H1 (cell line): ENCODE data around the gene TMEM165. TPM values are rescaled to one million over a fixed set of nuclear protein-coding genes. Genes with fewer than 3 reads are reported as not detected.

Experiments
- CTCF ChIA-PET: fragments of 300-600 bp; sonication (Branson Sonifier 250); formaldehyde crosslinking; loops from one replicate; lab custom pipeline; 2021; ENCODE audit not compliant: partially characterized antibody; lab: Charles Lee
- POLR2A ChIA-PET: fragments of 300-600 bp; sonication (Branson Sonifier 250); formaldehyde crosslinking; loops from one replicate; lab custom pipeline; 2021; ENCODE audit warnings: inconsistent platforms; ENCODE audit not compliant: partially characterized antibody; lab: Charles Lee
- DNase-seq, 2 experiments: peaks; one replicate each; pipeline versions ENCODE4 v3.0.0 to v3.0.0-alpha.2; 2010 to 2022; ENCODE audit warnings: low spot score in 2 of 2, low read depth in 1 of 2, mixed read lengths in 1 of 2
- FAIRE-seq: peaks from 2 replicates; lab custom pipeline; 2011; peaks lifted over from hg19 to GRCh38; lab: Jason Lieb, UNC
- H2AFZ ChIP-seq: 2 replicates; pipeline ENCODE4 v1.8.1; 2012; ENCODE audit warnings: low read length, inconsistent platforms
- H2AK5ac ChIP-seq: 2 replicates; pipeline ENCODE4 v1.6.1; 2013; ENCODE audit warnings: low read depth, low read length
- H2BK120ac ChIP-seq: replicated peaks from 2 replicates; pipeline ENCODE3; 2013; ENCODE audit warnings: low read depth, low read length, inconsistent platforms
- H2BK12ac ChIP-seq: 2 replicates; pipeline ENCODE4 v1.6.1; 2013; ENCODE audit warnings: low read depth, low read length
- H2BK15ac ChIP-seq: 2 replicates; pipeline ENCODE4 v1.6.1; 2013; ENCODE audit warnings: low read length
- H2BK20ac ChIP-seq: 2 replicates; pipeline ENCODE4 v1.6.1; 2013; ENCODE audit warnings: low read length
- H2BK5ac ChIP-seq: 2 replicates; pipeline ENCODE4 v1.6.1; 2013; ENCODE audit warnings: low read depth, low read length
- H3K14ac ChIP-seq: 2 replicates; pipeline ENCODE4 v1.6.1; 2013; ENCODE audit warnings: inconsistent platforms; ENCODE audit not compliant: insufficient read length
- H3K18ac ChIP-seq: 2 replicates; pipeline ENCODE4 v1.6.1; 2013; ENCODE audit warnings: low read length; ENCODE audit errors: extremely low read depth
- H3K23ac ChIP-seq: 2 replicates; pipeline ENCODE4 v1.6.1; 2013; ENCODE audit warnings: inconsistent platforms; ENCODE audit not compliant: insufficient read length
- H3K23me2 ChIP-seq: 2 replicates; pipeline ENCODE4 v1.6.1; 2013; ENCODE audit warnings: low read depth, low read length
- H3K27ac ChIP-seq: 2 replicates; pipeline ENCODE4 v1.6.1; 2011; ENCODE audit warnings: low read depth, low read length, inconsistent platforms
- H3K27me3 ChIP-seq, 4 experiments: replicated peaks in 1 of 4; 1 replicate in 1 of 4; 2 replicates in 3 of 4; pipeline versions ENCODE4 v1.6.1 to v1.8.1; 2011 to 2013; ENCODE audit warnings: low read length in 3 of 4, mild to moderate bottlenecking in 3 of 4, inconsistent platforms in 2 of 4, mixed read lengths in 2 of 4, moderate library complexity in 1 of 4; ENCODE audit not compliant: control insufficient read depth in 3 of 4, insufficient read depth in 3 of 4; ENCODE audit errors: extremely low read depth in 1 of 4
- H3K36me3 ChIP-seq, 4 experiments: 2 replicates each; pipeline versions ENCODE4 v1.6.1 to v1.8.1; 2011 to 2013; ENCODE audit warnings: mild to moderate bottlenecking in 4 of 4, low read length in 3 of 4, moderate library complexity in 2 of 4, control low read depth in 1 of 4, inconsistent platforms in 1 of 4; ENCODE audit not compliant: insufficient read depth in 4 of 4, control insufficient read depth in 2 of 4
- H3K4ac ChIP-seq: replicated peaks from 2 replicates; pipeline ENCODE3; 2013; ENCODE audit warnings: low read length, low read depth, mixed read lengths, inconsistent platforms; ENCODE audit not compliant: insufficient read length
- H3K4me1 ChIP-seq, 4 experiments: replicated peaks in 1 of 4; 1 replicate in 1 of 4; 2 replicates in 3 of 4; pipeline versions ENCODE4 v1.6.1 to v1.8.1; 2011 to 2013; ENCODE audit warnings: low read length in 3 of 4, inconsistent platforms in 2 of 4, mixed read lengths in 1 of 4; ENCODE audit not compliant: insufficient read depth in 4 of 4, control insufficient read depth in 3 of 4
- H3K4me2 ChIP-seq, 2 experiments: 2 replicates each; pipeline versions ENCODE4 v1.6.1 to v1.8.1; 2011 to 2013; ENCODE audit warnings: low read depth in 2 of 2, low read length in 2 of 2, control low read depth in 1 of 2, inconsistent platforms in 1 of 2, mild to moderate bottlenecking in 1 of 2; ENCODE audit not compliant: insufficient read depth in 1 of 2
- H3K4me3 ChIP-seq, 4 experiments: fragments of 200-600, 300-600 bp in 1 of 4; sonication (generic), shearing (Covaris generic), sonication (Bioruptor Twin) in 1 of 4; 2 replicates each; pipeline versions ENCODE4 v1.5.1 to v1.8.1; 2011 to 2016; ENCODE audit warnings: low read length in 4 of 4, low read depth in 3 of 4, control low read depth in 2 of 4, inconsistent platforms in 2 of 4, mild to moderate bottlenecking in 2 of 4, mixed read lengths in 1 of 4, moderate library complexity in 1 of 4; ENCODE audit not compliant: insufficient read depth in 2 of 4; ENCODE audit errors: extremely low read depth in 1 of 4
- H3K56ac ChIP-seq: replicated peaks from 2 replicates; pipeline ENCODE3; 2013; ENCODE audit warnings: low read depth, mild to moderate bottlenecking, mixed read lengths, low read length, inconsistent platforms; ENCODE audit not compliant: insufficient read length
- H3K79me1 ChIP-seq: 2 replicates; pipeline ENCODE4 v1.6.1; 2013; ENCODE audit warnings: low read depth, low read length, control low read depth
- H3K79me2 ChIP-seq, 2 experiments: 2 replicates each; pipeline versions ENCODE4 v1.6.1 to v1.8.1; 2012 to 2013; ENCODE audit warnings: low read length in 2 of 2, mild to moderate bottlenecking in 2 of 2, inconsistent platforms in 1 of 2; ENCODE audit not compliant: insufficient read depth in 2 of 2, control insufficient read depth in 1 of 2
- H3K9ac ChIP-seq, 4 experiments: replicated peaks in 1 of 4; 1 replicate in 1 of 4; 2 replicates in 3 of 4; pipeline versions ENCODE4 v1.6.1 to v1.8.1; 2011 to 2013; ENCODE audit warnings: low read depth in 3 of 4, low read length in 3 of 4, control low read depth in 2 of 4, mild to moderate bottlenecking in 2 of 4, moderate library complexity in 2 of 4, inconsistent platforms in 1 of 4; ENCODE audit errors: extremely low read depth in 1 of 4
- H3K9me3 ChIP-seq, 2 experiments: 2 replicates each; pipeline versions ENCODE4 v1.6.1 to v1.8.1; 2012 to 2013; ENCODE audit warnings: mild to moderate bottlenecking in 2 of 2, moderate library complexity in 2 of 2, control low read depth in 1 of 2, inconsistent platforms in 1 of 2, low read depth in 1 of 2, low read length in 1 of 2, mixed read lengths in 1 of 2; ENCODE audit not compliant: insufficient read depth in 2 of 2
- H4K20me1 ChIP-seq, 2 experiments: replicated peaks in 1 of 2; 2 replicates each; pipeline versions ENCODE3 to v1.8.1; 2011 to 2013; ENCODE audit warnings: inconsistent platforms in 2 of 2, low read length in 2 of 2, mild to moderate bottlenecking in 1 of 2; ENCODE audit not compliant: insufficient read depth in 2 of 2, control insufficient read depth in 1 of 2
- H4K5ac ChIP-seq: 2 replicates; pipeline ENCODE4 v1.6.1; 2013; ENCODE audit warnings: low read length, low read depth, mixed read lengths, inconsistent platforms; ENCODE audit not compliant: insufficient read length
- H4K8ac ChIP-seq: 2 replicates; pipeline ENCODE4 v1.8.0; 2013; ENCODE audit warnings: mild to moderate bottlenecking, moderate library complexity, low read length, inconsistent platforms; ENCODE audit not compliant: insufficient read depth; ENCODE audit errors: extremely low read depth
- H4K91ac ChIP-seq: replicated peaks from 2 replicates; pipeline ENCODE3; 2013; ENCODE audit warnings: low read length, mixed read lengths, inconsistent platforms; ENCODE audit not compliant: insufficient read length
- BCL11A ChIP-seq, 2 experiments: IDR thresholded peaks; one replicate each; pipeline ENCODE4 v1.6.1; 2011; ENCODE audit warnings: low read depth in 2 of 2, low read length in 2 of 2, mild to moderate bottlenecking in 2 of 2
- HDAC6 ChIP-seq: IDR thresholded peaks from one replicate; pipeline ENCODE4 v1.7.1; 2012; ENCODE audit warnings: low read depth, mild to moderate bottlenecking, inconsistent platforms, low read length, moderate library complexity
- TCF12 ChIP-seq: IDR thresholded peaks from 2 replicates; pipeline ENCODE4 v1.6.1; 2011; ENCODE audit warnings: low read depth, mild to moderate bottlenecking, low read length
- WGBS, 2 experiments: shearing (Covaris generic) in 1 of 2; methylation state at CpG; one replicate each; pipeline versions ENCODE4 v1.1.6 to v1.1.7; 2013 to 2015; ENCODE audit warnings: low lambda C conversion rate in 2 of 2, mixed read lengths in 2 of 2, inconsistent platforms in 1 of 2, low coverage in 1 of 2, missing lambda C conversion rate in 1 of 2; ENCODE audit not compliant: insufficient replicate concordance in 2 of 2, insufficient coverage in 1 of 2, insufficient read length in 1 of 2; ENCODE audit errors: extremely low coverage in 1 of 2, missing lambda C conversion rate in 1 of 2; 5-methylcytosine and 5-hydroxymethylcytosine counted together
- polyA plus RNA-seq, 7 experiments: library from polyadenylated mRNA; depleted of rRNA in 3 of 7; stranded (reverse) in 5 of 7; unstranded in 2 of 7; fragments of >200 nt in 5 of 7; fragments of 200-250 nt in 2 of 7; gene quantifications; 1 replicate in 5 of 7; 2 replicates in 1 of 7; 4 replicates in 1 of 7; pipeline versions ENCODE4 v1.2.1 to v1.2.3, GENCODE V29; 2011 to 2013; ENCODE audit warnings: missing spikeins in 2 of 7, mixed read lengths in 2 of 7
- total RNA-seq: library from RNA; stranded (reverse); fragmentation: NEBNext Ultra II Directional; extraction: Animal tissue kit (Norgen Biotek cat#: 25700); gene quantifications from 2 replicates; pipeline ENCODE4 v1.2.1, GENCODE V29; 2021

The TMEM165 gene
- total and polyA plus RNA-seq, 2 of the 8 experiments (the other 6 are each of a cell fraction or from before 2014, with no cell fraction given) = 85.5 to 125 TPM

DNA sequence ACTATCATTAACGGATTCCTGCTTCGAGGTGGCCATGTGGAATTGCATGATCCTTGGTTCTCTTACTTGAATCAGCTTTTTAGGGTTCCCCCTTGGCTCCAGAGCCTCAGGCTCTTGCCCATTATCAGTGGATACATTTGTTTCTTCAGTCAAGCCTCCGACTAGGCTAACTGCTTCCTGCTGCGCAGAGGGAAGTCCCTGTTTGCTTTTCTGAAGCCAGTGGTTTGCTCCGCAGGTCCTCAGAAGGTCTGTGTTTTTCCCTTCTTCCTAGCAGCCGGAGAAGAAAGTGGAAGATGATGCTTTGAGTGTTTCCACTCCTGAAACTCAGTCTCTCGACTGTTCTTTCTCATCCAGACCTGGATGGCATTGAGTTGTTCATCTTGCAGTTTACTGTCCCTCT lies 29.1 kb upstream of the TMEM165 start:
- Histone ChIP-seq H2BK20ac (no peak overlapping the region), H2BK12ac (0 out of 2 replicates have a peak overlapping the region, but pooled peaks have one; percentile 39), H3K4me1 (peaks cover 6 to 20% (median 11%) of the 10 kb centered on the region in 4 experiments; a peak in 6 of 7 replicates), H3K18ac (no peak overlapping the region), H4K91ac (no peak overlapping the region), H3K27ac (no peak overlapping the region), H3K36me3 (peaks cover 0 to 2% (median 0%) of the 10 kb centered on the region in 4 experiments; a peak in 1 of 8 replicates), H3K23me2 (peaks cover 3% of the 10 kb centered on the region; the same call in 1 of the 2 replicates), H3K56ac (no peak overlapping the region), H3K27me3 (no peaks in the 10 kb centered on the region), H4K20me1 (no peaks in the 10 kb centered on the region), H2BK15ac (no peak overlapping the region), H3K9ac (no peak overlapping the region; a peak in 1 of 7 replicates), H3K14ac (no peak overlapping the region), H3K9me3 (no peaks in the 10 kb centered on the region), H2BK5ac (no peak overlapping the region), H2AK5ac (0 out of 2 replicates have a peak overlapping the region, but pooled peaks have one; percentile 29), H3K23ac (no peak overlapping the region), H4K8ac (no peak overlapping the region), H2AFZ (no peak overlapping the region), H2BK120ac (no peak overlapping the region), H3K4ac (no peak overlapping the region), H3K4me3 (no peak overlapping the region), H4K5ac (no peak overlapping the region), H3K79me1 (no peaks in the 10 kb centered on the region), H3K79me2 (no peaks in the 10 kb centered on the region), H3K4me2 (no peak overlapping the region)
- FAIRE-seq = no peak
- POLR2A ChIA-PET = no interaction called here
- no peak for DNase-seq
- 87% methylated on average over 7 of the region's 7 CpGs; no CpG with 5 or more reads in 1 of the 2 experiments for WGBS, 2 experiments
- CTCF ChIA-PET = interaction anchor here (0.9 to 1.6 kb wide), 5 partner anchors 10 to 182 kb away, joined by 3 to 4 read pairs (median 3); no protein-coding TSS in a partner anchor
- TF ChIP-seq HDAC6 (no peak), BCL11A (IDR thresholded peaks at IDR 0.05; ENCODE audit: low read depth in 2 of 2, low read length in 2 of 2) (no peak), TCF12 (no peak)
